Pons (tissue), 1 donor: ENCODE measurements around the gene PRKCA.
"Not testable (repeated sequence)": the region's sequence is repeated elsewhere in the genome, so short reads cannot be mapped to it uniquely, and the experiment has no call there.

Source experiments
- DNase-seq: peaks from one replicate; pipeline ENCODE4 v3.0.0-alpha.2; 2016; ENCODE audit warnings: low spot score

The PRKCA gene

GRCh38 chr17:66466106-66466820 is 163.8 kb downstream of the PRKCA start:
- DNase-seq, result no peak

GRCh38 chr17:66466840-66467367 is 164.5 kb downstream of the PRKCA start:
- DNase-seq, result no peak

GRCh38 chr17:66467766-66468165 is 165.4 kb downstream of the PRKCA start:
- no peak for DNase-seq

- DNase-seq, result peak; percentile 88
Observed at GRCh38 chr17:66468241-66469087, 166.1 kb downstream of the PRKCA start.

- DNase-seq, result no peak
Observed at GRCh38 chr17:66469088-66469442, 166.7 kb downstream of the PRKCA start.

GRCh38 chr17:66469461-66469860 is 167.0 kb downstream of the PRKCA start:
- DNase-seq, result no peak

GRCh38 chr17:66469890-66470289 is 167.5 kb downstream of the PRKCA start:
- no peak for DNase-seq

- DNase-seq, result no peak
Observed at GRCh38 chr17:66472123-66472522, 169.7 kb downstream of the PRKCA start.

GRCh38 chr17:66474258-66474657 is 171.8 kb downstream of the PRKCA start:
- DNase-seq, result no peak

GRCh38 chr17:66474806-66475497 is 172.5 kb downstream of the PRKCA start:
- no peak for DNase-seq

- no peak for DNase-seq
Observed at GRCh38 chr17:66476014-66476413, 173.6 kb downstream of the PRKCA start.

- no peak for DNase-seq
Observed at GRCh38 chr17:66477615-66478283, 175.3 kb downstream of the PRKCA start.

GRCh38 chr17:66479230-66479889 is 176.9 kb downstream of the PRKCA start:
- DNase-seq, result not testable (repeated sequence)

GRCh38 chr17:66480243-66480642 is 177.8 kb downstream of the PRKCA start:
- no peak for DNase-seq

- no peak for DNase-seq
Observed at GRCh38 chr17:66480802-66481201, 178.4 kb downstream of the PRKCA start.

GRCh38 chr17:66481271-66481670 is 178.9 kb downstream of the PRKCA start:
- no peak for DNase-seq

- no peak for DNase-seq
Observed at GRCh38 chr17:66483906-66484305, 181.5 kb downstream of the PRKCA start.

GRCh38 chr17:66485309-66485947 is 183.0 kb downstream of the PRKCA start:
- no peak for DNase-seq

- DNase-seq, result no peak
Observed at GRCh38 chr17:66487121-66487520, 184.7 kb downstream of the PRKCA start.

GRCh38 chr17:66487981-66488468 is 185.6 kb downstream of the PRKCA start:
- DNase-seq, result no peak

GRCh38 chr17:66488864-66489263 is 186.5 kb downstream of the PRKCA start:
- DNase-seq, result no peak
